SK-N-SH (cell line): ENCODE data around the gene DCAF11. TPM values are rescaled to one million over a fixed set of nuclear protein-coding genes. Genes with fewer than 3 reads are reported as not detected.

Experiments
- CTCF ChIA-PET: fragments of 300-600, 350-600 bp; formaldehyde crosslinking; extraction: SDS; loops from one replicate; lab custom pipeline; 2021; lab: Yijun Ruan, JAX
- POLR2A ChIA-PET: fragments of 350-600 bp; sonication (Branson Sonifier 250); formaldehyde crosslinking; extraction: SDS; loops from one replicate; lab custom pipeline; 2020; ENCODE audit warnings: antibody characterized with exemption, inconsistent platforms; lab: Yijun Ruan, JAX
- DNase-seq: peaks from one replicate; pipeline ENCODE4 v3.0.0; 2012
- H2AFZ ChIP-seq: fragments of 200-600 bp; sonication (generic); 2 replicates; pipeline ENCODE4 v1.8.1; 2016; ENCODE audit warnings: antibody characterized with exemption, mild to moderate bottlenecking, low read depth
- H3F3A ChIP-seq: fragments of 200-600 bp; sonication (generic); replicated peaks from 2 replicates; pipeline ENCODE3; 2016; ENCODE audit warnings: antibody characterized with exemption, mild to moderate bottlenecking; ENCODE audit not compliant: insufficient read depth
- H3K27ac ChIP-seq, 2 experiments: fragments of 200-500 bp in 1 of 2; fragments of 200-600 bp in 1 of 2; sonication (Bioruptor generic) in 1 of 2; sonication (generic), shearing (Covaris generic) in 1 of 2; 2 replicates each; pipeline versions ENCODE4 v1.5.1 to v1.6.1; 2014 to 2016; ENCODE audit warnings: low read depth in 2 of 2, inconsistent platforms in 1 of 2, low read length in 1 of 2, mild to moderate bottlenecking in 1 of 2, mixed read lengths in 1 of 2
- H3K27me3 ChIP-seq: fragments of 200-600 bp; sonication (generic), shearing (Covaris generic); 2 replicates; pipeline ENCODE4 v1.6.1; 2016; ENCODE audit warnings: mixed run types; ENCODE audit not compliant: insufficient read depth
- H3K36me3 ChIP-seq, 2 experiments: fragments of 200-500 bp in 1 of 2; fragments of 200-600 bp in 1 of 2; sonication (Bioruptor generic) in 1 of 2; sonication (generic) in 1 of 2; replicated peaks in 1 of 2; 2 replicates each; pipeline versions ENCODE3 to v1.5.1; 2014 to 2016; ENCODE audit warnings: low read length in 1 of 2, mild to moderate bottlenecking in 1 of 2; ENCODE audit not compliant: insufficient read depth in 2 of 2, control insufficient read depth in 1 of 2
- H3K4me1 ChIP-seq, 2 experiments: fragments of 200-500 bp in 1 of 2; fragments of 200-600 bp in 1 of 2; sonication (Bioruptor generic) in 1 of 2; sonication (generic), shearing (Covaris generic) in 1 of 2; 2 replicates each; pipeline versions ENCODE4 v1.5.1 to v1.6.1; 2014 to 2016; ENCODE audit warnings: low read depth in 1 of 2, low read length in 1 of 2, mixed run types in 1 of 2; ENCODE audit not compliant: insufficient read depth in 2 of 2, control insufficient read depth in 1 of 2
- H3K4me2 ChIP-seq: fragments of 200-600 bp; sonication (generic), shearing (Covaris generic); 2 replicates; pipeline ENCODE4 v1.6.1; 2017; ENCODE audit warnings: mixed run types
- H3K4me3 ChIP-seq, 2 experiments: fragments of 200-500 bp in 1 of 2; fragments of 200-600 bp in 1 of 2; sonication (Bioruptor generic) in 1 of 2; sonication (generic), shearing (Covaris generic) in 1 of 2; 2 replicates each; pipeline versions ENCODE4 v1.5.1 to v1.8.1; 2014 to 2016; ENCODE audit warnings: low read depth in 2 of 2, inconsistent platforms in 1 of 2, low read length in 1 of 2, mild to moderate bottlenecking in 1 of 2, mixed read lengths in 1 of 2, moderate library complexity in 1 of 2
- H3K79me2 ChIP-seq: fragments of 200-600 bp; sonication (generic); 2 replicates; pipeline ENCODE4 v1.8.1; 2017; ENCODE audit warnings: mild to moderate bottlenecking; ENCODE audit not compliant: insufficient read depth
- H3K9ac ChIP-seq: fragments of 200-600 bp; sonication (generic); 2 replicates; pipeline ENCODE4 v1.6.1; 2017; ENCODE audit warnings: mixed run types
- H3K9me2 ChIP-seq: fragments of 200-600 bp; sonication (generic); 2 replicates; pipeline ENCODE4 v1.6.1; 2017; ENCODE audit warnings: mixed run types
- H3K9me3 ChIP-seq: fragments of 200-600 bp; sonication (generic); 2 replicates; pipeline ENCODE4 v1.6.1; 2017; ENCODE audit warnings: mixed run types, mild to moderate bottlenecking, moderate library complexity
- H4K20me1 ChIP-seq: fragments of 200-600 bp; sonication (generic); 2 replicates; pipeline ENCODE4 v1.6.1; 2017; ENCODE audit warnings: mild to moderate bottlenecking, mixed run types; ENCODE audit not compliant: insufficient read depth
- ELF1 ChIP-seq: IDR thresholded peaks from 2 replicates; pipeline ENCODE4 v1.4.0; 2012
- EP300 ChIP-seq, 2 experiments: IDR thresholded peaks; 2 replicates each; pipeline versions ENCODE4 v1.4.0 to v1.6.1; 2012; ENCODE audit warnings: borderline replicate concordance in 1 of 2, low read depth in 1 of 2, low read length in 1 of 2
- EZH2phosphoT487 ChIP-seq: fragments of 200-600 bp; sonication (generic); IDR thresholded peaks from 2 replicates; pipeline ENCODE4 v1.6.1; 2017; ENCODE audit warnings: low read depth, mixed run types, mild to moderate bottlenecking, antibody characterized with exemption, moderate library complexity, borderline replicate concordance
- FOXJ3 ChIP-seq: sonication (generic); formaldehyde crosslinking; IDR thresholded peaks from 2 replicates; pipeline ENCODE4 v1.5.1; 2020; ENCODE audit warnings: mild to moderate bottlenecking, missing genetic modification reagents
- FOXM1 ChIP-seq: IDR thresholded peaks from 2 replicates; pipeline ENCODE4 v1.4.0; 2012; ENCODE audit warnings: low read depth, mild to moderate bottlenecking
- GATA2 ChIP-seq: sonication (generic); formaldehyde crosslinking; IDR thresholded peaks from 2 replicates; pipeline ENCODE4 v1.5.0; 2020; ENCODE audit warnings: mild to moderate bottlenecking, missing genetic modification reagents
- MEF2A ChIP-seq: IDR thresholded peaks from 2 replicates; pipeline ENCODE4 v1.4.0; 2012; ENCODE audit warnings: low read depth, borderline replicate concordance
- NFIC ChIP-seq: IDR thresholded peaks from 2 replicates; pipeline ENCODE4 v1.4.0; 2012; ENCODE audit warnings: borderline replicate concordance
- RAD21 ChIP-seq: IDR thresholded peaks from 2 replicates; pipeline ENCODE4 v1.6.1; 2012; ENCODE audit warnings: mild to moderate bottlenecking, low read length
- SMC3 ChIP-seq: IDR thresholded peaks from 2 replicates; pipeline ENCODE4 v1.6.1; 2012; ENCODE audit warnings: low read depth, low read length, improper control_type of control experiment
- TAF1 ChIP-seq: IDR thresholded peaks from 2 replicates; pipeline ENCODE4 v1.6.1; 2012; ENCODE audit warnings: low read depth, mild to moderate bottlenecking, low read length, moderate library complexity, borderline replicate concordance
- TCF12 ChIP-seq: IDR thresholded peaks from 2 replicates; pipeline ENCODE4 v1.4.0; 2012
- WGBS: methylation state at CpG from one replicate; pipeline ENCODE4 v1.1.6; 2017; ENCODE audit warnings: low lambda C conversion rate; 5-methylcytosine and 5-hydroxymethylcytosine counted together
- polyA plus RNA-seq, 3 experiments: library from polyadenylated mRNA; depleted of rRNA; stranded (reverse); fragments of >200 nt; gene quantifications; 2 replicates each; pipeline ENCODE4 v1.2.3, GENCODE V29; 2012
- TF ChIP-seq, protein P1 (sequence below): IDR thresholded peaks from 2 replicates; pipeline ENCODE4 v1.6.1; 2012; ENCODE audit warnings: mild to moderate bottlenecking, low read depth, low read length, moderate library complexity
- TF ChIP-seq, protein P2 (sequence below): fragments of 200-600 bp; sonication (generic); IDR thresholded peaks from 2 replicates; pipeline ENCODE4 v1.6.1; 2017; ENCODE audit warnings: antibody characterized with exemption, mild to moderate bottlenecking, moderate library complexity
- TF ChIP-seq, protein P3 (sequence below): IDR thresholded peaks from 2 replicates; pipeline ENCODE4 v1.4.0; 2012; ENCODE audit warnings: low read depth, borderline replicate concordance
- TF ChIP-seq, protein P4 (sequence below): IDR thresholded peaks from 2 replicates; pipeline ENCODE4 v1.4.0; 2012; ENCODE audit warnings: low read depth, borderline replicate concordance

DCAF11 gene
- polyA plus RNA-seq, 1 of the 3 experiments (the other 2 are of a cell fraction), result 34.6 TPM

DNA sequence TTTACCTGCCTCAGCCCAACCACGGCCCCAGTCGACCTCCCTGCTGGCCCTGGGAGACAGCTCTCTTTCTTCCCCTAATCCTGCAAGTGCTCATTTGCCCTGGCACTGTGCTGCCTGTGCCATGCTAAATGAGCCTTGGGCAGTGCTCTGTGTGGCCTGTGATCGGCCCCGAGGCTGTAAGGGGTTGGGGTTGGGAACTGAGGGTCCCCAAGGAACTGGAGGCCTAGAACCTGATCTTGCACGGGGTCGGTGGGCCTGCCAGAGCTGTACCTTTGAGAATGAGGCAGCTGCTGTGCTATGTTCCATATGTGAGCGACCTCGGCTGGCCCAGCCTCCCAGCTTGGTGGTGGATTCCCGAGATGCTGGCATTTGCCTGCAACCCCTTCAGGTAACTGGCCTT, 35.5 kb downstream of the DCAF11 start:
- Histone ChIP-seq H3K36me3 (peaks cover 35 to 39% of the 10 kb centered on the region in 2 experiments), H3K27me3 (no peaks in the 10 kb centered on the region), H3F3A (peaks cover 5% of the 10 kb centered on the region), H3K4me3 (no peak overlapping the region), H2AFZ (no peak overlapping the region), H3K9me3 (no peaks in the 10 kb centered on the region), H3K27ac (no peak overlapping the region), H3K4me2 (no peak overlapping the region), H3K9ac (no peak overlapping the region)
- DNase-seq, result no peak
- CTCF ChIA-PET, result interaction anchor here (1.0 to 3.4 kb wide), 3 partner anchors 11 to 18 kb away, joined by 3 to 29 read pairs (median 6); partner anchors contain the start of gene IRF9
- 90% methylated on average over 8 of the region's 9 CpGs for WGBS
- POLR2A ChIA-PET, result interaction anchor here (1.1 to 2.4 kb wide), 2 partner anchors 9 to 12 kb away, joined by 3 to 10 read pairs; partner anchors contain the start of gene IRF9
- TF ChIP-seq SMC3 (no peak), NFIC (no peak), FOXM1 (no peak), ELF1 (no peak), MEF2A (no peak), TCF12 (no peak), GATA2 (CRISPR knock-in tag) (no peak), FOXJ3 (CRISPR knock-in tag) (no peak), EZH2phosphoT487 (no peak), EP300 (IDR thresholded peaks at IDR 0.05; ENCODE audit: borderline replicate concordance in 1 of 2, low read depth in 1 of 2, low read length in 1 of 2) (no peak), RAD21 (no peak), TAF1 (no peak)
- TF ChIP-seq, protein P1, sequence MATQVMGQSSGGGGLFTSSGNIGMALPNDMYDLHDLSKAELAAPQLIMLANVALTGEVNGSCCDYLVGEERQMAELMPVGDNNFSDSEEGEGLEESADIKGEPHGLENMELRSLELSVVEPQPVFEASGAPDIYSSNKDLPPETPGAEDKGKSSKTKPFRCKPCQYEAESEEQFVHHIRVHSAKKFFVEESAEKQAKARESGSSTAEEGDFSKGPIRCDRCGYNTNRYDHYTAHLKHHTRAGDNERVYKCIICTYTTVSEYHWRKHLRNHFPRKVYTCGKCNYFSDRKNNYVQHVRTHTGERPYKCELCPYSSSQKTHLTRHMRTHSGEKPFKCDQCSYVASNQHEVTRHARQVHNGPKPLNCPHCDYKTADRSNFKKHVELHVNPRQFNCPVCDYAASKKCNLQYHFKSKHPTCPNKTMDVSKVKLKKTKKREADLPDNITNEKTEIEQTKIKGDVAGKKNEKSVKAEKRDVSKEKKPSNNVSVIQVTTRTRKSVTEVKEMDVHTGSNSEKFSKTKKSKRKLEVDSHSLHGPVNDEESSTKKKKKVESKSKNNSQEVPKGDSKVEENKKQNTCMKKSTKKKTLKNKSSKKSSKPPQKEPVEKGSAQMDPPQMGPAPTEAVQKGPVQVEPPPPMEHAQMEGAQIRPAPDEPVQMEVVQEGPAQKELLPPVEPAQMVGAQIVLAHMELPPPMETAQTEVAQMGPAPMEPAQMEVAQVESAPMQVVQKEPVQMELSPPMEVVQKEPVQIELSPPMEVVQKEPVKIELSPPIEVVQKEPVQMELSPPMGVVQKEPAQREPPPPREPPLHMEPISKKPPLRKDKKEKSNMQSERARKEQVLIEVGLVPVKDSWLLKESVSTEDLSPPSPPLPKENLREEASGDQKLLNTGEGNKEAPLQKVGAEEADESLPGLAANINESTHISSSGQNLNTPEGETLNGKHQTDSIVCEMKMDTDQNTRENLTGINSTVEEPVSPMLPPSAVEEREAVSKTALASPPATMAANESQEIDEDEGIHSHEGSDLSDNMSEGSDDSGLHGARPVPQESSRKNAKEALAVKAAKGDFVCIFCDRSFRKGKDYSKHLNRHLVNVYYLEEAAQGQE, result no peak
- TF ChIP-seq, protein P2, sequence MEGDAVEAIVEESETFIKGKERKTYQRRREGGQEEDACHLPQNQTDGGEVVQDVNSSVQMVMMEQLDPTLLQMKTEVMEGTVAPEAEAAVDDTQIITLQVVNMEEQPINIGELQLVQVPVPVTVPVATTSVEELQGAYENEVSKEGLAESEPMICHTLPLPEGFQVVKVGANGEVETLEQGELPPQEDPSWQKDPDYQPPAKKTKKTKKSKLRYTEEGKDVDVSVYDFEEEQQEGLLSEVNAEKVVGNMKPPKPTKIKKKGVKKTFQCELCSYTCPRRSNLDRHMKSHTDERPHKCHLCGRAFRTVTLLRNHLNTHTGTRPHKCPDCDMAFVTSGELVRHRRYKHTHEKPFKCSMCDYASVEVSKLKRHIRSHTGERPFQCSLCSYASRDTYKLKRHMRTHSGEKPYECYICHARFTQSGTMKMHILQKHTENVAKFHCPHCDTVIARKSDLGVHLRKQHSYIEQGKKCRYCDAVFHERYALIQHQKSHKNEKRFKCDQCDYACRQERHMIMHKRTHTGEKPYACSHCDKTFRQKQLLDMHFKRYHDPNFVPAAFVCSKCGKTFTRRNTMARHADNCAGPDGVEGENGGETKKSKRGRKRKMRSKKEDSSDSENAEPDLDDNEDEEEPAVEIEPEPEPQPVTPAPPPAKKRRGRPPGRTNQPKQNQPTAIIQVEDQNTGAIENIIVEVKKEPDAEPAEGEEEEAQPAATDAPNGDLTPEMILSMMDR, result no peak
- TF ChIP-seq, protein P3, sequence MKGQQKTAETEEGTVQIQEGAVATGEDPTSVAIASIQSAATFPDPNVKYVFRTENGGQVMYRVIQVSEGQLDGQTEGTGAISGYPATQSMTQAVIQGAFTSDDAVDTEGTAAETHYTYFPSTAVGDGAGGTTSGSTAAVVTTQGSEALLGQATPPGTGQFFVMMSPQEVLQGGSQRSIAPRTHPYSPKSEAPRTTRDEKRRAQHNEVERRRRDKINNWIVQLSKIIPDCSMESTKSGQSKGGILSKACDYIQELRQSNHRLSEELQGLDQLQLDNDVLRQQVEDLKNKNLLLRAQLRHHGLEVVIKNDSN, result no peak
- TF ChIP-seq, protein P4, sequence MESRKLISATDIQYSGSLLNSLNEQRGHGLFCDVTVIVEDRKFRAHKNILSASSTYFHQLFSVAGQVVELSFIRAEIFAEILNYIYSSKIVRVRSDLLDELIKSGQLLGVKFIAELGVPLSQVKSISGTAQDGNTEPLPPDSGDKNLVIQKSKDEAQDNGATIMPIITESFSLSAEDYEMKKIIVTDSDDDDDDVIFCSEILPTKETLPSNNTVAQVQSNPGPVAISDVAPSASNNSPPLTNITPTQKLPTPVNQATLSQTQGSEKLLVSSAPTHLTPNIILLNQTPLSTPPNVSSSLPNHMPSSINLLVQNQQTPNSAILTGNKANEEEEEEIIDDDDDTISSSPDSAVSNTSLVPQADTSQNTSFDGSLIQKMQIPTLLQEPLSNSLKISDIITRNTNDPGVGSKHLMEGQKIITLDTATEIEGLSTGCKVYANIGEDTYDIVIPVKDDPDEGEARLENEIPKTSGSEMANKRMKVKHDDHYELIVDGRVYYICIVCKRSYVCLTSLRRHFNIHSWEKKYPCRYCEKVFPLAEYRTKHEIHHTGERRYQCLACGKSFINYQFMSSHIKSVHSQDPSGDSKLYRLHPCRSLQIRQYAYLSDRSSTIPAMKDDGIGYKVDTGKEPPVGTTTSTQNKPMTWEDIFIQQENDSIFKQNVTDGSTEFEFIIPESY, result no peak
- TF ChIP-seq, all 33 proteins: peak for 0
- H4K20me1 ChIP-seq, result peaks cover 10% of the 10 kb centered on the region; the same call in 1 of the 2 replicates
- peaks cover 11 to 20% of the 10 kb centered on the region in 2 experiments for H3K4me1 ChIP-seq
- H3K9me2 ChIP-seq, result no peaks in the 10 kb centered on the region
- H3K79me2 ChIP-seq, result peaks cover 41% of the 10 kb centered on the region
